Activated naive CD8-positive, alpha-beta T cell treated with anti-CD3 and anti-CD28 coated beads, Interleukin-2, amount 10 ng/mL, durations not matched to agents 7 days and 5 days (primary cell): ENCODE data around the gene AP3D1. TPM values are rescaled to one million over a fixed set of nuclear protein-coding genes. Genes with fewer than 3 reads are reported as not detected.

ENCODE experiments used
- ATAC-seq: fragments of 150-1000 bp; cut with Tn5 transposase; one replicate; pipeline ENCODE4 v1.10.0; 2021; ENCODE audit warnings: low read depth, moderate library complexity
- POLR2A ChIA-PET: fragments of 350-600 bp; sonication (Branson Sonifier 250); formaldehyde crosslinking; loops from one replicate; lab custom pipeline; 2021; ENCODE audit warnings: antibody characterized with exemption; lab: Charles Lee
- DNase-seq: peaks from one replicate; pipeline ENCODE4 v3.0.0; 2021
- H3K27ac Mint-ChIP-seq: one replicate; pipeline ENCODE4 v1.8.0; 2022; ENCODE audit warnings: mild to moderate bottlenecking, mixed read lengths
- H3K27me3 Mint-ChIP-seq: one replicate; pipeline ENCODE4 v1.8.0; 2022; ENCODE audit warnings: mild to moderate bottlenecking, moderate library complexity, mixed read lengths
- H3K36me3 Mint-ChIP-seq: one replicate; pipeline ENCODE4 v1.8.0; 2021; ENCODE audit warnings: mild to moderate bottlenecking, mixed read lengths
- H3K4me1 Mint-ChIP-seq: one replicate; pipeline ENCODE4 v1.8.0; 2021; ENCODE audit warnings: mixed read lengths
- H3K4me3 Mint-ChIP-seq: one replicate; pipeline ENCODE4 v1.8.0; 2022; ENCODE audit warnings: mild to moderate bottlenecking, moderate library complexity, mixed read lengths
- H3K9me3 Mint-ChIP-seq: one replicate; pipeline ENCODE4 v1.8.0; 2021; ENCODE audit warnings: mixed read lengths
- total RNA-seq, 2 experiments: library from RNA; stranded (reverse); gene quantifications; one replicate each; pipeline ENCODE4 v1.2.3, GENCODE V29; 2021

AP3D1 gene
- total RNA-seq, 2 experiments from 2014 or later, result 92.6 to 96.5 TPM

- ATAC-seq (no peak), DNase-seq (no peak)
- no peaks in the 10 kb centered on the region for H3K4me1 Mint-ChIP-seq
- no peak overlapping the region for H3K4me3 Mint-ChIP-seq
- peaks cover 7% of the 10 kb centered on the region for H3K36me3 Mint-ChIP-seq
- POLR2A ChIA-PET, result no interaction called here
- H3K27me3 Mint-ChIP-seq, result no peaks in the 10 kb centered on the region
- no peak overlapping the region for H3K27ac Mint-ChIP-seq
- no peaks in the 10 kb centered on the region for H3K9me3 Mint-ChIP-seq
Measured at GRCh38 chr19:2190848-2191455, 39.6 kb upstream of the AP3D1 start.

- no peaks in the 10 kb centered on the region for H3K27me3 Mint-ChIP-seq
- no peaks in the 10 kb centered on the region for H3K9me3 Mint-ChIP-seq
- peaks cover 2% of the 10 kb centered on the region for H3K4me1 Mint-ChIP-seq
- POLR2A ChIA-PET, result no interaction called here
- DNase-seq (no peak), ATAC-seq (no peak)
- H3K27ac Mint-ChIP-seq, result no peak overlapping the region
- peaks cover 9% of the 10 kb centered on the region for H3K36me3 Mint-ChIP-seq
- no peak overlapping the region for H3K4me3 Mint-ChIP-seq
Measured at GRCh38 chr19:2189880-2190279, 38.5 kb upstream of the AP3D1 start.

GRCh38 chr19:2188708-2189385 lies 37.5 kb upstream of the AP3D1 start:
- Mint-ChIP-seq H3K27me3 (no peaks in the 10 kb centered on the region), H3K27ac (no peak overlapping the region), H3K36me3 (peaks cover 9% of the 10 kb centered on the region), H3K9me3 (no peaks in the 10 kb centered on the region), H3K4me1 (peaks cover 2% of the 10 kb centered on the region), H3K4me3 (no peak overlapping the region)
- POLR2A ChIA-PET, result no interaction called here
- ATAC-seq (no peak), DNase-seq (no peak)

- no peaks in the 10 kb centered on the region for H3K27me3 Mint-ChIP-seq
- H3K27ac Mint-ChIP-seq, result no peak overlapping the region
- POLR2A ChIA-PET, result no interaction called here
- no peak for ATAC-seq
- peaks cover 2% of the 10 kb centered on the region for H3K4me1 Mint-ChIP-seq
- H3K36me3 Mint-ChIP-seq, result peaks cover 6% of the 10 kb centered on the region
- H3K4me3 Mint-ChIP-seq, result no peak overlapping the region
- no peaks in the 10 kb centered on the region for H3K9me3 Mint-ChIP-seq
- no peak for DNase-seq
Measured at GRCh38 chr19:2187159-2187558, 35.8 kb upstream of the AP3D1 start.

GRCh38 chr19:2186071-2186846 lies 34.9 kb upstream of the AP3D1 start:
- H3K36me3 Mint-ChIP-seq, result peaks cover 3% of the 10 kb centered on the region
- no peak overlapping the region for H3K4me3 Mint-ChIP-seq
- POLR2A ChIA-PET, result no interaction called here
- no peak overlapping the region for H3K27ac Mint-ChIP-seq
- no peaks in the 10 kb centered on the region for H3K27me3 Mint-ChIP-seq
- no peaks in the 10 kb centered on the region for H3K9me3 Mint-ChIP-seq
- no peak for ATAC-seq
- H3K4me1 Mint-ChIP-seq, result peaks cover 2% of the 10 kb centered on the region
- DNase-seq, result no peak

- peaks cover 3% of the 10 kb centered on the region for H3K36me3 Mint-ChIP-seq
Measured at GRCh38 chr19:2185734-2186070, 34.3 kb upstream of the AP3D1 start.

GRCh38 chr19:2184422-2184975 lies 33.1 kb upstream of the AP3D1 start:
- ATAC-seq (no peak), DNase-seq (no peak)
- Mint-ChIP-seq H3K9me3 (no peaks in the 10 kb centered on the region), H3K4me3 (no peak overlapping the region), H3K27me3 (no peaks in the 10 kb centered on the region), H3K4me1 (peaks cover 2% of the 10 kb centered on the region), H3K36me3 (peaks cover 7% of the 10 kb centered on the region), H3K27ac (no peak overlapping the region)
- POLR2A ChIA-PET, result no interaction called here

More at GRCh38 chr19:2185734-2186070, 34.3 kb upstream of the AP3D1 start:
- Mint-ChIP-seq H3K9me3 (no peaks in the 10 kb centered on the region), H3K27ac (no peak overlapping the region), H3K27me3 (no peaks in the 10 kb centered on the region), H3K4me1 (peaks cover 2% of the 10 kb centered on the region), H3K4me3 (no peak overlapping the region)
- ATAC-seq (no peak), DNase-seq (no peak)
- POLR2A ChIA-PET, result no interaction called here

GRCh38 chr19:2181633-2181997 lies 30.2 kb upstream of the AP3D1 start:
- ATAC-seq (no peak), DNase-seq (no peak)
- Mint-ChIP-seq H3K4me3 (no peak overlapping the region), H3K9me3 (no peaks in the 10 kb centered on the region), H3K4me1 (peaks cover 2% of the 10 kb centered on the region), H3K27me3 (no peaks in the 10 kb centered on the region), H3K27ac (no peak overlapping the region), H3K36me3 (peaks cover 5% of the 10 kb centered on the region)
- POLR2A ChIA-PET, result no interaction called here

GRCh38 chr19:2180881-2181632 lies 29.7 kb upstream of the AP3D1 start:
- H3K9me3 Mint-ChIP-seq, result no peaks in the 10 kb centered on the region
- no peak for DNase-seq
- H3K27me3 Mint-ChIP-seq, result no peaks in the 10 kb centered on the region
- H3K27ac Mint-ChIP-seq, result no peak overlapping the region
- peaks cover 5% of the 10 kb centered on the region for H3K36me3 Mint-ChIP-seq
- H3K4me3 Mint-ChIP-seq, result no peak overlapping the region
- no peak for ATAC-seq
- H3K4me1 Mint-ChIP-seq, result peaks cover 2% of the 10 kb centered on the region
- POLR2A ChIA-PET, result no interaction called here

GRCh38 chr19:2180114-2180513 lies 28.7 kb upstream of the AP3D1 start:
- POLR2A ChIA-PET, result no interaction called here
- Mint-ChIP-seq H3K4me1 (no peaks in the 10 kb centered on the region), H3K27ac (no peak overlapping the region), H3K36me3 (peaks cover 3% of the 10 kb centered on the region), H3K27me3 (no peaks in the 10 kb centered on the region), H3K9me3 (no peaks in the 10 kb centered on the region), H3K4me3 (no peak overlapping the region)
- DNase-seq, result no peak
- ATAC-seq, result no peak

GRCh38 chr19:2179095-2179494 lies 27.7 kb upstream of the AP3D1 start:
- Mint-ChIP-seq H3K4me1 (peaks cover 2% of the 10 kb centered on the region), H3K27ac (no peak overlapping the region), H3K9me3 (no peaks in the 10 kb centered on the region), H3K27me3 (no peaks in the 10 kb centered on the region), H3K4me3 (no peak overlapping the region), H3K36me3 (peaks cover 6% of the 10 kb centered on the region)
- no peak for DNase-seq
- POLR2A ChIA-PET, result no interaction called here
- ATAC-seq, result no peak

- POLR2A ChIA-PET, result no interaction called here
- ATAC-seq (peak; percentile 10), DNase-seq (no peak)
- Mint-ChIP-seq H3K4me3 (no peak overlapping the region), H3K27ac (no peak overlapping the region), H3K4me1 (peaks cover 6% of the 10 kb centered on the region), H3K36me3 (peaks cover 9% of the 10 kb centered on the region), H3K27me3 (no peaks in the 10 kb centered on the region), H3K9me3 (no peaks in the 10 kb centered on the region)
Measured at GRCh38 chr19:2176337-2176994, 25.1 kb upstream of the AP3D1 start.

GRCh38 chr19:2175742-2176141 lies 24.4 kb upstream of the AP3D1 start:
- Mint-ChIP-seq H3K27me3 (no peaks in the 10 kb centered on the region), H3K4me1 (peaks cover 13% of the 10 kb centered on the region), H3K4me3 (no peak overlapping the region), H3K27ac (no peak overlapping the region), H3K36me3 (peaks cover 9% of the 10 kb centered on the region), H3K9me3 (no peaks in the 10 kb centered on the region)
- POLR2A ChIA-PET, result no interaction called here
- ATAC-seq (no peak), DNase-seq (no peak)
